Measurements from ENCODE around the gene SLC25A11. TPM values are rescaled to one million over a fixed set of nuclear protein-coding genes. Genes with fewer than 3 reads are reported as not detected.
"Not testable (repeated sequence)": the region's sequence is repeated elsewhere in the genome, so short reads cannot be mapped to it uniquely, and the experiment has no call there.

SLC25A11 gene
- total and polyA plus RNA-seq, 3 experiments from 2014 or later: 85.1 to 101 (median 90.0) TPM

DNA sequence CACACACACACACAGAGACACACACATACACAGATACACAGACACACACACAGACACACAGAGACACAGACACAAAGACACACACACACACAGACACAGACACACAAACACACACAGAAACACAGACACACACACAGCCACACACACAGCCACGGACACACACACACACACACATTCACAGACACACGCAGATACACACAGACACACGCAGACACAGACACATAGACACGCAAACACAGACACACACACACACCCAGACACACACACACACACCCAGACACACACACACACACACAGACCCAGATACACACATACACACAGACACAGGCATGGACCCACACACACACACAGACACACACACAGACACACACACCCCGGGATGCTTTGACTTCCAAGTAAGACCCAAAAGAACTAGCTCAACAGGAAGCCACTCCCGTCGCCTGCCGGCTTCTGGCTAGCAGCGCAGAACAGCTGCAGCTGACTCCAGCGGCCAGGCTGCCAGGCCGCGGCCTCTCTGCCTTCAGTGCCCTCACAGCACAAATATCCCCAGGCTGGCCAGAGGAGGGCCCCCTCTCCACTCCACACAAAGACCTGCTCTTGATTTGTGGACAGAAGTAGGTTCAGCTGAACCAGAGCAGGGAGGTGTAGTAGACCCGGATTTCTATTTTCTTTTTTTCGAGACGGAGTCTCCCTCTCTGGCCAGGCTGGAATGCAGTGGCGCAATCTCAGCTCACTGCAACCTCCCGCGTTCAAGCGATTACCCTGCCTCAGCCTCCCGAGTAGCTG lies 30.9 kb downstream of the SLC25A11 start:
- Mint-ChIP-seq H3K27me3 (no peaks in the 10 kb centered on the region), H3K4me1 (peaks cover 0 to 7% (median 0%) of the 10 kb centered on the region in 3 donors), H3K4me3 (no peak overlapping the region), H3K9me3 (no peaks in the 10 kb centered on the region), H3K27ac (no peak overlapping the region), H3K36me3 (no peaks in the 10 kb centered on the region)
- H3K4me3 ChIP-seq (ENCODE audit: low read length): no peak overlapping the region
- H3K36me3 ChIP-seq (ENCODE audit: insufficient read depth, low read length): no peaks in the 10 kb centered on the region
- CTCF ChIA-PET: interaction anchor here (0.6 to 2.9 kb wide), 36 partner anchors 9 to 342 kb away, joined by 3 to 25 read pairs (median 4); partner anchors contain the start of genes ARRB2, C17orf107, CAMTA2 and ENO3
- H3K27ac ChIP-seq (ENCODE audit: low read depth, low read length): no peak overlapping the region
- peak; percentile 45 to 83 (median 69) for DNase-seq
- no peaks in the 10 kb centered on the region for H3K9me3 ChIP-seq (ENCODE audit: low read length)
- no peaks in the 10 kb centered on the region for H3K27me3 ChIP-seq (ENCODE audit: insufficient read depth, low read length, poor library complexity, severe bottlenecking)
- peaks cover 18% of the 10 kb centered on the region for H3K4me1 ChIP-seq (ENCODE audit: insufficient read depth, low read length)
- POLR2A ChIA-PET: interaction anchor here (0.6 to 1.7 kb wide), 4 partner anchors 31 to 122 kb away, joined by 3 to 15 read pairs (median 5); partner anchors contain the start of genes PFN1, RNF167, SLC25A11 and SPAG7

- H3K27me3 ChIP-seq (ENCODE audit: insufficient read depth, low read length, poor library complexity, severe bottlenecking): no peaks in the 10 kb centered on the region
- Mint-ChIP-seq H3K27me3 (no peaks in the 10 kb centered on the region), H3K36me3 (no peaks in the 10 kb centered on the region), H3K27ac (no peak overlapping the region), H3K9me3 (no peaks in the 10 kb centered on the region), H3K4me1 (peaks cover 5 to 12% (median 5%) of the 10 kb centered on the region in 3 donors), H3K4me3 (no peak overlapping the region)
- ChIA-PET CTCF (interaction anchor here (0.9 to 2.9 kb wide), 22 partner anchors 9 to 198 kb away, joined by 3 to 25 read pairs (median 6); partner anchors contain the start of genes ARRB2, C17orf107, CAMTA2 and INCA1), POLR2A (interaction anchor here (0.6 to 1.7 kb wide), 5 partner anchors 8 to 122 kb away, joined by 3 to 15 read pairs (median 4); partner anchors contain the start of genes PFN1, RNF167, SLC25A11 and SPAG7)
- H3K9me3 ChIP-seq (ENCODE audit: low read length): no peaks in the 10 kb centered on the region
- DNase-seq: peak in 1 of 5 donors; percentile 47
- no peaks in the 10 kb centered on the region for H3K36me3 ChIP-seq (ENCODE audit: insufficient read depth, low read length)
- peaks cover 24% of the 10 kb centered on the region for H3K4me1 ChIP-seq (ENCODE audit: insufficient read depth, low read length)
- no peak overlapping the region for H3K27ac ChIP-seq (ENCODE audit: low read depth, low read length)
- H3K4me3 ChIP-seq (ENCODE audit: low read length): no peak overlapping the region
Observed at GRCh38 chr17:4908301-4908700, 31.5 kb downstream of the SLC25A11 start.

DNA sequence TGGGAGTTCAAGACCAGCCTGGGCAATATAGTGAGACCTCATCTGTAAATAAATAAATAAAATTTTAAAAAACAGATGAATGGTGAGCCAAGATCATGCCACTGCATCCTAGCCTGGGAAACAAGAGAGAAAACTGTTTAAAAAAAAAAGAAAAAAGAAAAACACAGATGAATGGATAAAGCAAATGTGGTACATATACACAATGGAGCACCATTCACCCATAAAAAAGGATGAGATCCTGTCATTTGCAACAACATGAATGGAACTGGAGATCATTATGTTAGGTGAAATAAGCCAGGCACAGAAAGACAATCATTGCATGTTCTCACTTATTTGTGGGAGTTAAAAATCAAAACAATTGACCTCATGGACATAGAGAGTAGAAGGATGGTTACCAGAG lies 33.2 kb downstream of the SLC25A11 start:
- H3K9me3 Mint-ChIP-seq; H3K27ac ChIP-seq (ENCODE audit: low read depth, low read length); POLR2A ChIA-PET; H3K36me3 ChIP-seq (ENCODE audit: insufficient read depth, low read length); H3K4me3 ChIP-seq (ENCODE audit: low read length); H3K36me3 Mint-ChIP-seq; DNase-seq; H3K27me3 ChIP-seq (ENCODE audit: insufficient read depth, low read length, poor library complexity, severe bottlenecking); H3K9me3 ChIP-seq (ENCODE audit: low read length); H3K4me3 Mint-ChIP-seq; H3K27me3 Mint-ChIP-seq: not testable (repeated sequence)
- peak overlapping the region in 1 of 8 donors; percentile 47 for H3K27ac Mint-ChIP-seq
- peaks cover 38% of the 10 kb centered on the region for H3K4me1 ChIP-seq (ENCODE audit: insufficient read depth, low read length)
- CTCF ChIA-PET: interaction anchor here (2.0 kb wide), 1 partner anchor 61 kb away, joined by 7 read pairs; the partner anchor contains the start of gene SPAG7
- peaks cover 16 to 28% (median 18%) of the 10 kb centered on the region in 3 donors for H3K4me1 Mint-ChIP-seq

DNA sequence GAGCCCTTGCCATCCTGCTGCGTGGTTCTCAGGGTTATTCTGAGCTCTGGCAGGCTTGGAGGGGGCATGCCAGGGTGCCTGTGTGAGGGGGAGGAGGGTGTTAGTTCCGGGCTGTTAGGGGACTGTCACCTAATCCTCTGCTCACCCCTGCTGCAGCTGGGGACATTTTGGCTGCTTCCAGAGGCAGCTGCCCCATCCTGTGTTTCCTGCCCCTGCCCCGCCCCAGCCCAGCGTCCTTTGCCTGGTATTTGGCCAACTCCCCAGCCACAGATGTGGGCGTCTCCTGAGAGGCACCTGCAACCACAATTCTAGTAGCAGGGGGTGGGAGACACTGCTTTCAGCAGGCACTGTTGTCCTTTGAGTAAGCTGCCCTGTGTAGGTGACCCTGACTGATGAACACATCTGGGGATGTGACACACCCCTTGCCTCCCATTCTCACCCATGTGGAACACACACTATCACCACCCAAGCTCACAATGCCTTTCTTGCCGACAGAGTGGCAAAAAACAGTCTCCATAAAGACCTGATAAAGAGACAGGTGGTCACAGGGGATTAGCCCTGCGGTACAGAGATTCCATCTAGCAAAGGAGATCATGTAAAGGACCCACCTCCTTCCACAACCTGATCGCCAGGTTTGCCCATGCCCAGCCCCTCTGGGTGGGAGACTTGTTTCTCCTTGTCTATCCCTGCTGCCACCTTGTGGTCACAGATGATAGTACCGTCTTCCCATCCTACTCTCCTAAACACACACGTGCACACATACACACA lies 36.6 kb downstream of the SLC25A11 start, which contains the start of gene CHRNE:
CHRNE (minus strand) TSS at position 48 of the 768 bp plus-strand sequence; CDS start at position 13, 35 bp downstream.
- Histone ChIP-seq H3K27ac (ENCODE audit: low read depth, low read length) (peak within 1 kb of the TSS; percentile 58), H3K4me3 (ENCODE audit: low read length) (peak within 1 kb of the TSS; percentile 61), H3K9me3 (ENCODE audit: low read length) (no peaks in the 10 kb centered on the region), H3K36me3 (ENCODE audit: insufficient read depth, low read length) (no peaks in the 10 kb centered on the region), H3K27me3 (ENCODE audit: insufficient read depth, low read length, poor library complexity, severe bottlenecking) (no peaks in the 10 kb centered on the region), H3K4me1 (ENCODE audit: insufficient read depth, low read length) (peaks cover 46% of the 10 kb centered on the region)
- POLR2A ChIA-PET: interaction anchor here (1.0 to 1.6 kb wide), 3 partner anchors 37 to 64 kb away, joined by 3 to 7 read pairs (median 3); partner anchors contain the start of genes PFN1, RNF167 and SLC25A11
- DNase-seq: peak; percentile 63 to 82 (median 71)
- H3K4me3 Mint-ChIP-seq: peak within 1 kb of the TSS; percentile 70 to 86 (median 79)
- peaks cover 28 to 58% (median 35%) of the 10 kb centered on the region in 3 donors for H3K4me1 Mint-ChIP-seq
- H3K27me3 Mint-ChIP-seq: peaks cover 0 to 7% of the 10 kb centered on the region in 2 donors
- CTCF ChIA-PET: interaction anchor here (0.6 to 1.9 kb wide), 22 partner anchors 9 to 336 kb away, joined by 3 to 16 read pairs (median 4); partner anchors contain the start of genes INCA1, RNF167, SLC25A11 and SPAG7
- peaks cover 0 to 6% (median 0%) of the 10 kb centered on the region in 3 donors for H3K36me3 Mint-ChIP-seq
- peak within 1 kb of the TSS; percentile 83 to 96 (median 92) for H3K27ac Mint-ChIP-seq
- H3K9me3 Mint-ChIP-seq: no peaks in the 10 kb centered on the region

DNA sequence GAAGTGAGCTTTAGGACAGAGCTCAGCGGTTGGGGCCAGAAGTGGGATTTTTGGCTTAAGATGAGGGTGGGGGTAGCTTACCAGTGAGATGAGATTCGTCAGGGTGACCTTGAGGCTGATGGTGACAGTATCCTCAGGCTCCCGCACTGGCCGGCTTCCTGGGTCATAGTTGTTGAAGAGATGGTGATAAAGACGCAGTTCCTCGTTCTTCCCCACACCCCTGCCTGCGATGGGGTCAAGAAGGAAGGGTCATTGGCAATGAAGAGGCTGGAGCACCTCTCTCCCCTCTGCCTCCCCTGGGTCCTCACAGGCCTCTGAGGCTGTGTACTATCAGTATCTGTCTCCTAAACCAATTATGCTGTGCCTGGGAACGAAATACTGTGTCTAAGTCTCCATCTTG lies 37.3 kb downstream of the SLC25A11 start:
- Histone ChIP-seq H3K9me3 (ENCODE audit: low read length) (no peaks in the 10 kb centered on the region), H3K27ac (ENCODE audit: low read depth, low read length) (peak overlapping the region; percentile 58), H3K27me3 (ENCODE audit: insufficient read depth, low read length, poor library complexity, severe bottlenecking) (no peaks in the 10 kb centered on the region), H3K4me3 (ENCODE audit: low read length) (peak overlapping the region; percentile 61), H3K36me3 (ENCODE audit: insufficient read depth, low read length) (no peaks in the 10 kb centered on the region), H3K4me1 (ENCODE audit: insufficient read depth, low read length) (peaks cover 45% of the 10 kb centered on the region)
- H3K27me3 Mint-ChIP-seq: peaks cover 0 to 7% of the 10 kb centered on the region in 2 donors
- H3K27ac Mint-ChIP-seq: peak overlapping the region; percentile 83 to 96 (median 92)
- H3K36me3 Mint-ChIP-seq: peaks cover 0 to 6% (median 0%) of the 10 kb centered on the region in 3 donors
- peaks cover 28 to 61% (median 38%) of the 10 kb centered on the region in 3 donors for H3K4me1 Mint-ChIP-seq
- POLR2A ChIA-PET: interaction anchor here (1.0 to 1.6 kb wide), 3 partner anchors 37 to 64 kb away, joined by 3 to 7 read pairs (median 3); partner anchors contain the start of genes PFN1, RNF167 and SLC25A11
- CTCF ChIA-PET: interaction anchor here (0.8 to 1.9 kb wide), 18 partner anchors 10 to 335 kb away, joined by 3 to 10 read pairs (median 4); partner anchors contain the start of genes INCA1, RNF167 and SLC25A11
- DNase-seq: peak in 1 of 5 donors; percentile 45
- no peaks in the 10 kb centered on the region for H3K9me3 Mint-ChIP-seq
- H3K4me3 Mint-ChIP-seq: peak overlapping the region; percentile 49 to 86 (median 78)

- Histone ChIP-seq H3K4me3 (ENCODE audit: low read length) (no peak overlapping the region), H3K27me3 (ENCODE audit: insufficient read depth, low read length, poor library complexity, severe bottlenecking) (no peaks in the 10 kb centered on the region), H3K36me3 (ENCODE audit: insufficient read depth, low read length) (peaks cover 2% of the 10 kb centered on the region), H3K27ac (ENCODE audit: low read depth, low read length) (no peak overlapping the region), H3K4me1 (ENCODE audit: insufficient read depth, low read length) (peaks cover 45% of the 10 kb centered on the region), H3K9me3 (ENCODE audit: low read length) (no peaks in the 10 kb centered on the region)
- H3K4me1 Mint-ChIP-seq: peaks cover 28 to 58% (median 38%) of the 10 kb centered on the region in 3 donors
- ChIA-PET CTCF (interaction anchor here (1.2 to 1.8 kb wide), 10 partner anchors 10 to 335 kb away, joined by 3 to 10 read pairs (median 4); partner anchors contain the start of genes ARRB2, RNF167, SLC25A11 and SPAG7), POLR2A (interaction anchor here (0.6 to 1.1 kb wide), 2 partner anchors 46 to 160 kb away, joined by 3 read pairs; no protein-coding TSS in a partner anchor)
- peaks cover 0 to 7% of the 10 kb centered on the region in 2 donors for H3K27me3 Mint-ChIP-seq
- peaks cover 0 to 11% (median 0%) of the 10 kb centered on the region in 3 donors for H3K36me3 Mint-ChIP-seq
- peak overlapping the region in 6 of 8 donors; percentile 83 to 99 (median 94) for H3K27ac Mint-ChIP-seq
- H3K4me3 Mint-ChIP-seq: peak overlapping the region in 6 of 7 donors; percentile 84 to 94 (median 91)
- peak in 1 of 5 donors; percentile 58 for DNase-seq
- H3K9me3 Mint-ChIP-seq: no peaks in the 10 kb centered on the region
Observed at GRCh38 chr17:4901648-4902344, 38.0 kb downstream of the SLC25A11 start.
